Measurements from ENCODE around the gene UVRAG. TPM values are rescaled to one million over a fixed set of nuclear protein-coding genes. Genes with fewer than 3 reads are reported as not detected.

UVRAG gene
- polyA plus RNA-seq, 1 donor (not counting 4 experiments of a cell fraction or from before 2014, with no cell fraction given) = 11.9 TPM

DNA sequence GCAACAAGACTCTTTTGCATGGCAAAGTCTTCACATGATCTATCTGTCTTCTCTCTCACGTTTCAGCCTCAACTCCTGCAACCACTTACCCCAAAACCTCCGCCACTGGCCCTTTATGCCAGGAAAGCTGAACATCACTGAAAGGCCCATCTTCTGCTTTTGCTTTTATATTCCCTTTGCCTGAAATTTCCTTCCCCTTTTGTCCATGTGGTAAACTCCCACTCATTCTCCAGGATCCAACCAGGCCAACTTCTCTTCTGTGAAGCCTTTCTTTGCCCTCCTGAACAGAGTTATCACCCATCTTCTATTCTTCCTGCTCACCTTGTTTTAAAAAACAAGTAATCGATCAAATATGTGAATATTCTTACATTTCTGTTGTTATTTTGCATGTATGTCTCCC, 273.5 kb downstream of the UVRAG start:
- Histone ChIP-seq H3K79me2 (ENCODE audit: control insufficient read depth, insufficient read depth, low read length) (no peaks in the 10 kb centered on the region), H3K4me2 (ENCODE audit: control insufficient read depth, extremely low read depth, insufficient read depth, low read depth, low read length) (no peak overlapping the region), H3K36me3 (ENCODE audit: control insufficient read depth in 2 of 2, extremely low read depth in 1 of 2, insufficient read depth in 2 of 2, low read length in 2 of 2) (peaks cover 1 to 4% of the 10 kb centered on the region in 2 experiments), H3K9me1 (ENCODE audit: control insufficient read depth, extremely low read depth, insufficient read depth, low read length) (no peaks in the 10 kb centered on the region), H3K27me3 (ENCODE audit: control insufficient read depth, extremely low read depth, insufficient read depth, low read length) (no peaks in the 10 kb centered on the region), H3K9me3 (ENCODE audit: control insufficient read depth, low read depth, low read length) (no peaks in the 10 kb centered on the region), H3K4me1 (ENCODE audit: control insufficient read depth, extremely low read depth, insufficient read depth, low read length) (no peaks in the 10 kb centered on the region), H3K4me3 (ENCODE audit: control insufficient read depth in 2 of 3, extremely low read depth in 1 of 3, insufficient read depth in 2 of 3, low read depth in 1 of 3, low read length in 3 of 3) (no peak overlapping the region), H2AFZ (ENCODE audit: control insufficient read depth, low read length) (no peak overlapping the region), H3K9ac (ENCODE audit: control insufficient read depth, extremely low read depth, insufficient read depth, low read length) (no peak overlapping the region), H3K27ac (ENCODE audit: control insufficient read depth, insufficient read depth, low read length) (no peak overlapping the region), H4K20me1 (ENCODE audit: control insufficient read depth, extremely low read depth, insufficient read depth, low read length) (no peaks in the 10 kb centered on the region)
- dilution Hi-C loops (cut with MboI; ENCODE audit: extremely low pct_ligation_motif_present, low sequenced_read_pairs) = no loop called here
- DNase-seq (ENCODE audit: low read depth, low spot score) (no peak), FAIRE-seq (no peak)
- TF ChIP-seq, protein P1, sequence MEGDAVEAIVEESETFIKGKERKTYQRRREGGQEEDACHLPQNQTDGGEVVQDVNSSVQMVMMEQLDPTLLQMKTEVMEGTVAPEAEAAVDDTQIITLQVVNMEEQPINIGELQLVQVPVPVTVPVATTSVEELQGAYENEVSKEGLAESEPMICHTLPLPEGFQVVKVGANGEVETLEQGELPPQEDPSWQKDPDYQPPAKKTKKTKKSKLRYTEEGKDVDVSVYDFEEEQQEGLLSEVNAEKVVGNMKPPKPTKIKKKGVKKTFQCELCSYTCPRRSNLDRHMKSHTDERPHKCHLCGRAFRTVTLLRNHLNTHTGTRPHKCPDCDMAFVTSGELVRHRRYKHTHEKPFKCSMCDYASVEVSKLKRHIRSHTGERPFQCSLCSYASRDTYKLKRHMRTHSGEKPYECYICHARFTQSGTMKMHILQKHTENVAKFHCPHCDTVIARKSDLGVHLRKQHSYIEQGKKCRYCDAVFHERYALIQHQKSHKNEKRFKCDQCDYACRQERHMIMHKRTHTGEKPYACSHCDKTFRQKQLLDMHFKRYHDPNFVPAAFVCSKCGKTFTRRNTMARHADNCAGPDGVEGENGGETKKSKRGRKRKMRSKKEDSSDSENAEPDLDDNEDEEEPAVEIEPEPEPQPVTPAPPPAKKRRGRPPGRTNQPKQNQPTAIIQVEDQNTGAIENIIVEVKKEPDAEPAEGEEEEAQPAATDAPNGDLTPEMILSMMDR (optimal IDR thresholded peaks at IDR 0.05 in 1 of 3, IDR thresholded peaks at IDR 0.05 in 1 of 3, conservative IDR thresholded peaks at IDR 0.05 in 1 of 3; ENCODE audit: extremely low read depth in 1 of 3, insufficient read depth in 2 of 3, low read length in 3 of 3) = no peak
- TF ChIP-seq EZH2 (IDR thresholded peaks at IDR 0.05; ENCODE audit: low read length) = no peak

DNA sequence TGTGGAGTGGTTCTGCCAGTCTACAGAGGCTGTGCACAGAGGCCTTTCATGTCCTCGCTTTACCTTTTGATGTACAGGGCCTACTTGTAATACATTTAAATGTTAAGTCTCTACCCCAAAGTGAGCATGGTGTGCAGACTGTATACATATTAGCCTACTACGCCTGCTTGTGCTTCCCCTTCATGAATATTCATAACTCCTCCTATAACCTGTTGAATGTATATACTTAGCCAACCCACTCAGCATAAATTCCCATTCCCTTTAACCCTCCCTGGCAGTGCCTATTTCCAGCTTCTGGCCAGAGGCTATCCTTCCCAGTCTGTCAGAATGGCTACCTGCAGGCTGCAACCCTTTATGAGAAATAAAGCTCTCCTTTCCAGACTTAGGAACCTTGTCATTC, 275.2 kb downstream of the UVRAG start:
- H3K9me1 ChIP-seq (ENCODE audit: control insufficient read depth, extremely low read depth, insufficient read depth, low read length) = no peaks in the 10 kb centered on the region
- TF ChIP-seq, protein P1 (optimal IDR thresholded peaks at IDR 0.05 in 1 of 3, IDR thresholded peaks at IDR 0.05 in 1 of 3, conservative IDR thresholded peaks at IDR 0.05 in 1 of 3; ENCODE audit: extremely low read depth in 1 of 3, insufficient read depth in 2 of 3, low read length in 3 of 3) = no peak
- no peak for TF ChIP-seq EZH2 (IDR thresholded peaks at IDR 0.05; ENCODE audit: low read length)
- no peak for DNase-seq (ENCODE audit: low read depth, low spot score)
- dilution Hi-C loops (cut with MboI; ENCODE audit: extremely low pct_ligation_motif_present, low sequenced_read_pairs) = no loop called here
- no peaks in the 10 kb centered on the region for H3K79me2 ChIP-seq (ENCODE audit: control insufficient read depth, insufficient read depth, low read length)
- H3K27me3 ChIP-seq (ENCODE audit: control insufficient read depth, extremely low read depth, insufficient read depth, low read length) = no peaks in the 10 kb centered on the region
- no peaks in the 10 kb centered on the region for H3K4me1 ChIP-seq (ENCODE audit: control insufficient read depth, extremely low read depth, insufficient read depth, low read length)
- no peaks in the 10 kb centered on the region for H4K20me1 ChIP-seq (ENCODE audit: control insufficient read depth, extremely low read depth, insufficient read depth, low read length)
- no peak overlapping the region for H2AFZ ChIP-seq (ENCODE audit: control insufficient read depth, low read length)
- H3K36me3 ChIP-seq (ENCODE audit: control insufficient read depth in 2 of 2, extremely low read depth in 1 of 2, insufficient read depth in 2 of 2, low read length in 2 of 2) = peaks cover 1 to 4% of the 10 kb centered on the region in 2 experiments
- H3K27ac ChIP-seq (ENCODE audit: control insufficient read depth, insufficient read depth, low read length) = no peak overlapping the region
- no peak overlapping the region for H3K9ac ChIP-seq (ENCODE audit: control insufficient read depth, extremely low read depth, insufficient read depth, low read length)
- H3K9me3 ChIP-seq (ENCODE audit: control insufficient read depth, low read depth, low read length) = no peaks in the 10 kb centered on the region
- no peak overlapping the region for H3K4me3 ChIP-seq (ENCODE audit: control insufficient read depth in 2 of 3, extremely low read depth in 1 of 3, insufficient read depth in 2 of 3, low read depth in 1 of 3, low read length in 3 of 3)
- no peak overlapping the region for H3K4me2 ChIP-seq (ENCODE audit: control insufficient read depth, extremely low read depth, insufficient read depth, low read depth, low read length)
- no peak for FAIRE-seq
